Inflammatory macrophage treated with lipopolysaccharide for 1 hour (primary cell): ENCODE measurements around the gene ACSM2A.
"Not testable (repeated sequence)": the region's sequence is repeated elsewhere in the genome, so short reads cannot be mapped to it uniquely, and the experiment has no call there.

Source experiments
- DNase-seq, 2 donors: peaks; one replicate each; pipeline ENCODE4 v3.0.0-alpha.2; 2020 to 2022

ACSM2A gene

DNA sequence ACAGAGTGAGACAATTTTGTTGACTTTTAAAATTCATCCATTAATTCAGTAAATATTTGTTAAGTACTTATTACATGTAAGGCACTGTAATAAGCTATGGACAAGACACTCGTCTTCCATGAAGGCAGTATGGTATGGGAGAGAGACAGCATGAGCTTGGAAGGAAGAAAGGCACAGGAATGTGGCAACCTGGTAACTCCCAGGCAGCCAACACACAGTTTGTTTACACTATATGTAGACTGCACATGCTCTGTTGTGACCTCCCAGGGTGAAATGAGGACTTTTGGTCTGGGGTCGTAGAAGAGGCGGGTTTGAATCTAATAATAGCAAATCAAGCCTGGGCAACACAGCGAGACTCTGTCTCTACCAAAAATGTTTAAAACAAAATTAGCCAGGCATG lies 9.0 kb downstream of the ACSM2A start:
- not testable (repeated sequence) for DNase-seq

DNA sequence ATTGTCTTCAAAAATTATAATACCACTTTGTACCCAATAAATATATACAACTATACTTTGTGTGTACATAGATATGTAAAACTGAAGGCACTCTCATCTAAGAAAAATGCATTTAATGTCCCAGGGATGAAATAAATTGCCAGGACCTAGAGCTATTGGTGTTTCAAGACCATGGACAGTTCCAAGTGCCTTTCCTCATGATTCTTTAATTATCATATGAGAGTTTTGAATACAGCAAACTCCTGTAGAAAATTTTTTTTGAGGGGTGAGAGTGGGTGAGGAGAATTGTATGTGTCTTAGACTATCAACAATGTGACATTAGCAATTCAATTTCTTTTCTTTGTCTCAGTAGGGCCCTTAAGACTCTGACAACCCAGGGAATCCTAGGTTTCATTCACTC lies 17.6 kb downstream of the ACSM2A start:
- not testable (repeated sequence) for DNase-seq

DNA sequence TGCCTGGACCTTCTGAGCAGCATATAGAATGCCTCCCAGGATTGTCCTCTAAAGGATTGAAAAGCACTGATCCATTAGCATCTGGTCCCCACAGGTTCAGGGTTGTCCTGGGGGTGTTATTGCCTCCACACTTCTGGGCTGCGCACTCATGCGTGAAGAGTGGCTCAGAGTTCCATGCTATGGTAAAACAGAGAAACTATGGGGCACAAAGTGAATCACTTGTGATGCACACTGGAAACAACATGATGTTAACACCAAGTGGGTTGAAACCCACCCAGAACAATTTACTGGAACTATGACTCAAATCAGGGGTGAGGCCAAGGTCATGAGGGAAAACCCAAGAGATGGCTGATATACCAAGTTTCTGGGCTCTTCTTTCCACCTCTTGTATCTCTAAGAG lies 18.6 kb downstream of the ACSM2A start:
- DNase-seq, result not testable (repeated sequence)

DNA sequence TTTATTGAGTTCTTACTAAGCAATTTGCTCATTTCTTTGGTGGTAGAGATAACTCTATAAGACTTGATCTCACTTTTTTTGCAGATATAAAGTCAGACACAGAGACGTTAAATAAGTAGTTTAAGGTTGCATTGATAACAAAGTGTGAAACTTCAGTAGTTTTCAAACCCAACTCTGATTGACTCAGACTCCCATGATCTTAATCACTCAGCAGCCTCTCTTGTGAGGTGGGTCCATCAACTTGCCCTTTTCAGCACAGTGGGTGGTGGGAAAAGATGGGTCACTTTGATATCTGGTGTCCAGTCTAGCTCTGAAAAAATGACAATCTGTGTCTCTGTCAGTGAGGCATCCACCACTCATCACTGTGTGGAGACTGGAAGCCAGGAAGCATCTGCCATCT lies 19.4 kb downstream of the ACSM2A start:
- not testable (repeated sequence) for DNase-seq

DNA sequence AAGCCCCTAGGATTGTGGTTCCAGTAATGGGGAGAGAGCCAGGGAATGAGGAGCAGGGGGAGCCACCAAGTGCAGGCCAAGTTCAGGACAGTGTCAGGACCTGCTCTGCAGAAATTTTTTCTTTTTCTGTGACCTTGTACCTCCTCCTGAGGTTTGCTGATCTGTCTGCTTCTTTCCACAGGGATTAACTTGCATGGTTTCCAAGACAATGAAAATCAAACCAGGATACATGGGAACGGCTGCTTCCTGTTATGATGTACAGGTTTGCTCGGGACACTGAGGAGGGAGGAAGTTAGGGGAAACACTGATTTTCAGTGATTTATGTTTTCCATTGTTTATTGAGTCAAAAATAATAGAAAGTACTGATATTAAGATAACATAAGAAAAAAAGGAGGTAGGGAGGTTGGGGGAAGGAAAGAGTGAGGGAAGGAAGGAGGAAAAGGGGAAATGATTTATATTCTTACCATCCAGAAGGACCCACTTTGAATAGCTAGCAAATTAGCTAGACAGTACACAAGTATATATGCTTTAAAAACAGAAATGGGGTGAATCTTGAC lies 25.9 kb downstream of the ACSM2A start:
- DNase-seq, result not testable (repeated sequence)

DNA sequence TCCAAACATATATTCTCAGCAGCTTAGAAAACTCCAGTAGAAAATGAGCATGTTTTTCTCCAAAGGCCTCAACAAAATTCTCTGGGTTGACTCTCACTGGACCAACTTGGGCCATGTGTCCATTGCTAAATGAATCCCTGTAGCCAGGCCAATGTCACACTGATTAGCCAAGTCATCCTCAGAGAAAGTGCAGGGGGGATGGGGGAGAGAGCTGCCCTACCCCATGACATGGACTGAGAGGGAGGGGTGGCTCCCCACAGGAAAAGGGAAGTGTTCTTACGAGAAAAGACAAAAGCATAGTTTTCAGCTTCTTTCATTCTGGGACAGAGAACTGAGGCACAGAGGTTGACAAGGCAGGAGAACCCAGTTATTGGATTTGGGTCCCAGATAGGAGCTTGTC lies 32.7 kb downstream of the ACSM2A start:
- DNase-seq, result not testable (repeated sequence)

DNA sequence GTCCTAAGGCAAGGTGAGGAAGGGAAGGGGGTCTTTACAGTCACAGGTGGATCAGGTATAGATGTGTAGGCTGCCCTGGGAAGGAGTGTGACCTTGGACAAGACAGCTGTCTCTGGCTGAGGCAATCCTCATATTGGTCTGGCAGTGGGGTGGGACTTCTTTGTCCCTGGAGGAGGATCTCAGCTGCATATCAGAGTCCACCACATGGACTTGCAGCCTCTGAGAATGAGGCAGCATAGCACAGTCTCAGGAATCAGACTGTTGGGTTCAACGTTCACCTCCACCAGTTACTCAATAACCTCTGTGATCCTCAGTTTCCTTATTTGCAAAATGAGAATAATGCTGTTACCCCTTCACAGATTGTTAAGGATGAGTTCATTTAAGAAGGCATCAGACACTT lies 33.4 kb downstream of the ACSM2A start:
- no peak for DNase-seq

DNA sequence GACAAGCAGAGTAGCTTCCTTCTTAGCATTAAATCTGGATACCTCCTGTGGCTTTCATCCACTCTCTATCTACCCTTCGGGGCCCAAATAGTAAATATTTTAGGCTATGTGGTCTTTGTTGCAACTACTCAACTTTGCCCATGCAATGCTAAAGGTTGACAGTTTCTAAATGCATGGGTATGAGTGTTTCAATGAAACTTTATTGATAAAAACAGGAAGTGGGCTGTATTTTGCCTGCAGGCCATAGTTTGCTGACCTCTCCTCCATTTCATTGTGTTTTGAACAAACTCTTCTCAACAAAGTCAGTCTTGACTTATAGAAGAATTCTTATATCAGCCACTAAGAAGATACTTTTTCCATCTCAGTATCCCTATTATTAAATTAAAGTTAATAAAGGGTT lies 34.1 kb downstream of the ACSM2A start:
- DNase-seq, result no peak

DNA sequence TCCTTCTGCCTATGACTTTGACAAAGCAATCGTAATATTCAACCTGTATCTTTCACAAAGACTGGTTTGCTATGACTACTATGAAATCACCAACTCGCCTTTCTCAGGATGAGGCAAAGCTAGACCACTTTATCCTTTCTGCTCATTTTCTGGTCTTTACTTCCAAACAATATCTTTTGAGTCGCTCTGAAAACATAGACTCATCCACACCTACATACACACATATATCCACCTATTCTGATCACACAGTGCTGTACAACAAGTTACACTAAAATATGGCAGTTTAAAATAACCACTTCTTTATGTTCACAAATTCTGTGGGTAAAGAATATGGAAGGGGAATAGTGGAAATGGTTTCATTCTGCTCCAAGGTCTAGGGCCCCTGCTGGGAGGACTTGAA lies 39.7 kb downstream of the ACSM2A start:
- DNase-seq, result not testable (repeated sequence)

DNA sequence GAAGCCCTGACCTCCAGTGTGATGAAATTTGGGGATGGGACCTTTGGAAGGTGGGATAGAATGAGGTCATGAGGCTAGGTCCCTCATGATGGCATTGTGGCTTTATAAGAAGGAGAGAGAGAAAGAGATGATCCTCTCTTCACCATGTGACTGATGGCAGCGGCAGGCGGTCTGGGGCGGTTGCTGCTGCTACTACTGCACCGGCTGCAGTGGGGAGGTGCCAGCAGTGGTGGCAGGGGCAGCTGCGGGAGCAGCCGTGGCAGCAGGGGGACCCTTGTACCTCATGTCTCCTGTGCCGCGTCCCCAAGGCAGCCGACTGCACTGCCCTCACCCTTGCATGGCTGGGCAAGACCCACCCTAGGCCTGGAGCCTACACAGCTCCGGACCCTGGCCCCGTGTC lies 40.1 kb downstream of the ACSM2A start:
- DNase-seq, result not testable (repeated sequence)

DNA sequence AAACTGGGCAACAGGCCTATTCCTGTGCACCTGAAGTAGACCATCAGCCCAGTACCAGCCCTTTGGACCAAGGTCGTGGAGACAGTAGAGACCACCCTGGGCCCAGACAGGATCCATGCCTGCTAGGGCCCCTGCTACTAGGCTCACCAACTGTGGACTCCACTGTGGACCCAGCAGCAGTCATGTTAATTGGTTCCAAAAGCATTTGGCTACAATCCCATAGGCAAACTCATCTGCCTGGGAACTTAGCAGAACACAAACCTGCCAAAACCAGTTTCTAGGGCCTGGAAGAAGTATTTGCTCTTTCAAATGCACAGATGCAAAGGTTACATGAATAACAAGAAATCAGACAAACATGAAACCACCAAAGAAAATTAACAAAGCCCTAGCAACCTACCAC lies 53.1 kb downstream of the ACSM2A start:
- DNase-seq, result no peak

DNA sequence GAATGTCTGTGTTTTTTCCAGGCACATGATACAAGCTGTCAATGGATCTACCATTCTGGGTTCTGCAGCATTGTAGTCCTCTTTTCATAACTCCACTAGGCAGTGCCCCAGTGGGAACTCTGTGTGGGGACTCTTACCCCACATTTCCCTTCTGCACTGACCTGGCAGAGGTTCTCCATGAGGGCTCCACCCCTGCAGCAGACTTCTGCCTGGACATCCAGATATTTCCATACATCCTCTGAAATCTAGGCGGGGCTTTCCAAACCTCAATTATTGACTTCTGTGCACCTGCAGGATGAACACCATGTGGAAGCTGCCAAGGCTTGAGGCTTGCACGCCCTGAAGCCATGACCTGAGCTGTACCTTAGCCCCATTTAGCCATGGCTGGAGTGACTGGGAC lies 56.0 kb downstream of the ACSM2A start:
- DNase-seq, result no peak

DNA sequence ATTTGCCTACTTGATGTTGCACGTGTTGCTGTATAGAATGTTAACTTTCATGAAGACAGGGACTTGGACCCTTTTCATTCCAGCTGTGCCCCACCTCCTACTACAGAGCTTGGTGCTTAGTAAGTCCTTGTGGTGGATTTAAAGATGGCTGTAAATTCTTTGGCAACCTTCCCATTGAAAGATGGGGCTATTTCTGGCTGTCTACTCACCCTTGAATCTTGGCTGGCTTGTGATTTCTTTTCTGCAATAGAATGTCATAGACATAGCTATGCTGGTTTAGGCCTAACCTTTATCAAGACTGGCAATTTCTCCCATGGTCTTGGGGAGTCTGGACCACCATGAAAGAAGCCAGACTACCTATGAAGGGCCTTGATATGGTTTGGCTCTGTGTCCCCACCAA lies 59.0 kb downstream of the ACSM2A start:
- no peak for DNase-seq

DNA sequence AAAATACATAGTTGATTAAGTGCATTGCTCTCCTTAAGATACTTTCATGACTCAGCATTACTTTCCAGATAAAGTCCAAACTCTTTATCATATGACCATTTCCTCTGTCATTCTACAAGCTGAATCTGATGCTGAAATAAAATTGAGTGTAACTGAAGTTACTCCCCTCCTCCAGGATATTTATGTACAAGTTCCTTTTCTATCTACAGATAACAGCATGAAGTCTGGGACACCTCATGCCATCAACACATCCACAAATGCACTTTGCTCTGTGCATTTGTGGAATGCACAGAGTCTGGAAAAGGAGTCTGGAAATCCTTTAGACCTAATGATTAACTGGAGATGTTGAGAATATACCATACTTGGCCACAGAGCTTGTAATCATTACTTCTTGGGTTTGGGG lies 64.4 kb downstream of the ACSM2A start:
- DNase-seq, result no peak

DNA sequence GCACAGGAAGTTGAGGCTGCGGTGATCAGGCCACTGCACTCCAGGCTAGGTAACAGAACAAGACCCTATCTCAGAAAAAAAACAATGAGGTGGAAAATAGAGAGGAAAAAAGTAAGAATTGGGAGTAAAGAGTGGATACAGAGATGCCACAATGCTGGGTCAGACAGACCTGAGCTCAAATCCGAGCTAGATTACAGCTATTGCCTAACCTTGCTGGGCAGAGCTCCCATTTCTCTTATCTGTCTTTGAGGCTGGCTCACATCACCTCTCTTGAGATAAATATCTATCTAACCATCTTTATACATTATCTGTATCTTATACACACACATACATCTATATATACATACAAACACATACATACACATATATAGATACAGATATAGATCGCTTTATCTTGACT lies 65.8 kb downstream of the ACSM2A start:
- no peak for DNase-seq

DNA sequence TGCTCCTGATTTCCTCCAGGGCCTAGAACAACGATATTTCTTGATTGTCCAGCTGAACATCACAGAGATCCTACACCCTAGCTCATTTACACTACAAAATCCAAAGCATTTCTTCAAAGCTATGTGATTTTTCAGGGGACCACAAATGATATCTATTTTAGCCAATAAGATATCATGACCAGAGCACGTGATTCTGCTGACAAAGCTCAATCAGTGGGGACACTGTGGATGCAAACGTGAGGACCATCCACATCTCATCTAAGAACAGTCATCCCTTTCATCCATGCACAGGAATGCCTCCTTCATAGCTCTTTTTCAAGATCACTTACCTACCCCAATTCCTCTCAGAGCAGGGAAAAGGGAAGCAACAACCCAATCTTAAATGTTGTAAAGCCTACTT lies 67.9 kb downstream of the ACSM2A start:
- DNase-seq, result no peak

DNA sequence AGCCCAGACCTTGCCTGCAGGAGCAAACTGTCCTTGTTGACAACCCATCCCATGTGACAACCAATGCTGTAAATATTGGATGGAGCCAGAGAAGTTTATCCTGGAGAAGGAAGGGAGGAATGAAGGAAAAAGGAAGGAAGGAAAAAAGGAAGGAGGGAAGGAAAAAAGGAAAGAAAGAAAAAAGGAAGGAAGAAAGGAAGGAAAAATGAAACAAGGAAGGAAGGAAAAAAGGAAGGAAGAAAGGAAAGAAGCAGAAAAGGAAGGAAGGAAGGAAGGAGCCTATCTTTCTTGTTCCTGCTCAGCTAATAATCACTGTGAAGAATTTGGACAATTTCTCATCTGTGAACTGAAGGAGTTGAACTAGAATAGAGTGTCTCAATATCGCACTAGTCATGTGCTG lies 68.8 kb downstream of the ACSM2A start:
- no peak for DNase-seq

DNA sequence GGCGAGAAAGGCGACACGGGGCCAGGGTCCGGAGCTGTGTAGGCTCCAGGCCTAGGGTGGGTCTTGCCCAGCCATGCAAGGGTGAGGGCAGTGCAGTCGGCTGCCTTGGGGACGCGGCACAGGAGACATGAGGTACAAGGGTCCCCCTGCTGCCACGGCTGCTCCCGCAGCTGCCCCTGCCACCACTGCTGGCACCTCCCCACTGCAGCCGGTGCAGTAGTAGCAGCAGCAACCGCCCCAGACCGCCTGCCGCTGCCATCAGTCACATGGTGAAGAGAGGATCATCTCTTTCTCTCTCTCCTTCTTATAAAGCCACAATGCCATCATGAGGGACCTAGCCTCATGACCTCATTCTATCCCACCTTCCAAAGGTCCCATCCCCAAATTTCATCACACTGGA lies 80.5 kb downstream of the ACSM2A start:
- not testable (repeated sequence) for DNase-seq

DNA sequence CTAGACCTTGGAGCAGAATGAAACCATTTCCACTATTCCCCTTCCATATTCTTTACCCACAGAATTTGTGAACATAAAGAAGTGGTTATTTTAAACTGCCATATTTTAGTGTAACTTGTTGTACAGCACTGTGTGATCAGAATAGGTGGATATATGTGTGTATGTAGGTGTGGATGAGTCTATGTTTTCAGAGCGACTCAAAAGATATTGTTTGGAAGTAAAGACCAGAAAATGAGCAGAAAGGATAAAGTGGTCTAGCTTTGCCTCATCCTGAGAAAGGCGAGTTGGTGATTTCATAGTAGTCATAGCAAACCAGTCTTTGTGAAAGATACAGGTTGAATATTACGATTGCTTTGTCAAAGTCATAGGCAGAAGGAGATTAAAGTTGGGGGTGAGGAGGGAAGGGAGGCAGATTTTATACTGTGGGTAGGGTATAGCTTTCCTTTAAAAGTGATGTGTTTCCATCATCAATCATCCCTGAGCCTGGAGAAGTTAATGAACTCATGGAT lies 81.0 kb downstream of the ACSM2A start:
- DNase-seq, result not testable (repeated sequence)

DNA sequence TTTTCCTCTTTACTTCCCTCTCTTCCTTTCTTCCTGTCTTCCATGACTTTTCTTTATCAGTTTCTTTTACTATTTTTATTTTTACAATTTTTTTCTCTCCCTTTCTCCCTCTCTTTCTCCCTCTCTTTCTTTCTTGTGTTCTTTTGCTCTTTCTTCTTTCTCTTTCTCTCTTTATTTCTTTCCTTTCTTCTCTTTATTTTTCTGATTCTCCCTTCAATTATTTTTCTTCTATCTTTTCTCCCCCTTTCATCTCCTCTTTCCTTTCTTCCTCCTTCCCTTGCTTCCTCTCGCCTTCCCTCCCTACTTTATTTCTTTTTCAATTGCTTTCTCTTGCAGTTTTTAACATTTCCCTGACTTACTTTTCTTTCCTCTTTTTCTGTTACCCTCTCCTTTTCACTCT lies 85.3 kb downstream of the ACSM2A start:
- DNase-seq, result not testable (repeated sequence)
